ENCODE data around the gene KLF16. TPM values are rescaled to one million over a fixed set of nuclear protein-coding genes. Genes with fewer than 3 reads are reported as not detected.
A peak's percentile ranks its signal among the peaks of the same experiment; 100 is the strongest.

Gene KLF16
- total and polyA plus RNA-seq, 9 of the 15 experiments (the other 6 are each of a cell fraction or from before 2014, with no cell fraction given) = 0.04 to 60.4 (median 6.8) TPM

GRCh38 chr19:1854542-1855039 lies 8.8 kb downstream of the KLF16 start (continued):
- TF ChIP-seq FIP1L1 (IDR thresholded peaks at IDR 0.05; ENCODE audit: low read depth, low read length, poor library complexity, severe bottlenecking) (peak; percentile 45), ZHX1 (conservative IDR thresholded peaks at IDR 0.05; ENCODE audit: low read length) (no peak), NR2F6 (CRISPR knock-in tag; IDR thresholded peaks at IDR 0.05) (no peak), ZNF699 (CRISPR knock-in tag; IDR thresholded peaks at IDR 0.05; ENCODE audit: insufficient replicate concordance) (no peak), E2F4 (CRISPR knock-in tag; IDR thresholded peaks at IDR 0.05; ENCODE audit: low read depth) (no peak), TEAD1 (CRISPR knock-in tag; IDR thresholded peaks at IDR 0.05) (no peak), RNF219 (CRISPR knock-in tag; IDR thresholded peaks at IDR 0.05) (no peak), ZNF695 (CRISPR knock-in tag; IDR thresholded peaks at IDR 0.05) (no peak), GABPB1 (CRISPR knock-in tag; IDR thresholded peaks at IDR 0.05) (peak; percentile 52; the same call in 1 of the 2 replicates), FOS (IDR thresholded peaks at IDR 0.05; ENCODE audit: extremely low read depth, insufficient read length) (no peak), NCOA2 (IDR thresholded peaks at IDR 0.05; ENCODE audit: partially characterized antibody in 2 of 2) (no peak), PHTF2 (CRISPR knock-in tag; IDR thresholded peaks at IDR 0.05) (no peak), PCBP1 (IDR thresholded peaks at IDR 0.05; ENCODE audit: low read depth, low read length, poor library complexity, severe bottlenecking) (no peak), KDM2B (CRISPR knock-in tag; IDR thresholded peaks at IDR 0.05) (no peak), ZNF398 (CRISPR knock-in tag; IDR thresholded peaks at IDR 0.05) (no peak), NFRKB (IDR thresholded peaks at IDR 0.05; ENCODE audit: low read depth) (no peak), ARHGAP35 (IDR thresholded peaks at IDR 0.05; ENCODE audit: partially characterized antibody) (no peak), CCNT2 (IDR thresholded peaks at IDR 0.05; ENCODE audit: borderline replicate concordance, extremely low read depth, insufficient read length, low read depth, low read length) (peak; percentile 30), NBN (IDR thresholded peaks at IDR 0.05; ENCODE audit: low read depth) (no peak), EGR1 (conservative IDR thresholded peaks at IDR 0.05) (peak; percentile 95), LARP7 (IDR thresholded peaks at IDR 0.05) (no peak), SLC30A9 (CRISPR knock-in tag; IDR thresholded peaks at IDR 0.05) (no peak)
